GM18499 (cell line): ENCODE measurements around the gene PANX3.

Experiments used
- ATAC-seq: cut with Tn5 transposase; IDR thresholded peaks from one replicate; pipeline ENCODE4 v1.9.1; 2021; ENCODE audit warnings: moderate number of reproducible peaks; ENCODE audit not compliant: insufficient read depth, unreplicated experiment

The PANX3 gene

GRCh38 chr11:124656774-124657630, 45.8 kb downstream of the PANX3 start:
- no peak for ATAC-seq

DNA sequence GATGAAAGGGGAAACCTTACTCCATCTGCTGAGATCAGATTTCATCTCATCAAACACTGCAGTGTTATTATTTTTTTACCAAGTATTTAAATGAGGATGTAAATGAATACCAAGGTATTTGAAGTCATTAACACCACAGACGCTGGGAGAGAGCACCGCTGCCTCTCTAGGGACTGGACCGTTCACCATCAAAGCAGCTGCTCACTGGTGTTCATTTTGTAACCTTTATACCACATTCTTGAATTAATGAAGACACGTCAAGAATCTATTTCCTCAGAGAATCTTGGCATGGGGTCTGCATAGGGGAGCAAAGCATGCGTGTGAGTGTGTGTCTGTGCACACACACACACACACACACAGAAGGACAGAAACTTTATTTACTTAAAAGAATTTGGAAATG, 46.7 kb downstream of the PANX3 start:
- ATAC-seq, result no peak

DNA sequence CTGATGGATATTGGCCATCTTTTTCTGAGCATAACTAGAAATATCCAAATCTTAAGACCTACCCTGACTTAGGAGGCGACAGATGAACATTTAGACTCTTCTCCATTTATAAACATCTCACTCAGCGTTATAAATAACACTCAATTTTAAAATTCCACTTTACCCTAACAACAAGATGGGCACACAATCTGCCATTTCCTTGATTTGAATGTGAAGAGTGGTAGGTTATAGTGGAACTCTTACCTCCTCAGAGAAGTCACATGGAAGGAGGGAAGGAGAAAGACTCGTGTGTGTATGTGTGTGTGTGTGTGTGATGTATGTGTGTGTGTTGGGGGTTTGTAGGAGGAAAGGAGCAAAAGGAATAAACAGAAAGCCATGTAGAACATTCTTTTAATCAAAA, 47.3 kb downstream of the PANX3 start:
- ATAC-seq, result no peak

DNA sequence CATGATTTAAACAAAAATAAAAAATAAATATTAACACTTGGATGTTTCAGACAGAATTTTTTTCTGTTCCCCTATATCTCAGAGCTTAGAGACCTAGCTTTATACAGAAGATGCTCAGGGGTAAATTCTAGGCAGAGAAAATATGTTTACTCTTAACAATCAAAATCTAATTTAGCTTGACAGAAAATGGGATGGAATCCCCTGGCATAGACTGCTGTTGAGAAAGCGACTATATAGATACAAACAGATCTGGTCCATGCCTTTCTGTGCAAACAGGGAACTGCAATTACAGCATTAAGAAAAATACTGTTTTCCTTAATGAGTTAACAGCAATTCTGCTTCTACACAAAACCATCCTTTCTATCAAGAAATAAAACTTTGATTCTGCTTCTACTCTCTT, 47.8 kb downstream of the PANX3 start:
- ATAC-seq, result no peak

- no peak for ATAC-seq
Measured at GRCh38 chr11:124661553-124661952, 50.3 kb downstream of the PANX3 start.

DNA sequence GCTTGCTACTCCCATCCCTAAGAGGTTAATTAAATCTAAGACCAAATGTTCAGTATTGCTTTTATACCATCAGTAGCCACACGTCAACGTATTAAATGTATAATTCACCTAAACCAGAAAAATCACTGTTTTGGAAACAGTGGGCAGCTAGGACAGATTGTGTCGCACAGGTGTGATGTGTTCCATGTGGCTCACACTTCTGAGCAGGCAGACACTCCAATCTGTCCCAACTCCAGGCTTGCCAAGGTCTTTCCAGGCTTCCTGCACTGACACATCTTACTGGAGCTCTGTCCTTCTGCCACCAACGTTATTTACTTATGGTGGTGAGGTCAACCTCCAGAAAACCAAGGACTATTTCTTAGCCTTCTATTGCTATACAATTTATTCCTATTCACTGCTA, 50.9 kb downstream of the PANX3 start:
- no peak for ATAC-seq

DNA sequence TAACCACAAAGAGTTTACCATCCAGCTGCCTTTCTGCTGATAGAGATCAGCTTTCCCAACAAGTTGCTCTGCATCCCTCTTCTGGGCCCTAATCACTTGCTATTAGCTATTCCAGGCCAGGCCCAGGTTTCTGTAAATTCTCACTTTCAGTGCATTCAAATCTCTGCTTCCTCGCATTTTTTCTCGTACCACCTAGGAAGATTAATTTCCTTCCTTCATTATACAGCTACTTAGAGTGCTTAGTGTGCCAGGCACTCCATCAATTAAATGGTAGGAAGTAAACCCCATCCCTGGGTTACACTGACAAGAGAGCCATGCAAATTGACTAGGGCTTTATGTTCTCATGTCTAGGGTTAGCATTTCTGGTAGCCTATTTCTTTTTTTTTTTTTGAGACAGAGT, 52.6 kb downstream of the PANX3 start:
- no peak for ATAC-seq

DNA sequence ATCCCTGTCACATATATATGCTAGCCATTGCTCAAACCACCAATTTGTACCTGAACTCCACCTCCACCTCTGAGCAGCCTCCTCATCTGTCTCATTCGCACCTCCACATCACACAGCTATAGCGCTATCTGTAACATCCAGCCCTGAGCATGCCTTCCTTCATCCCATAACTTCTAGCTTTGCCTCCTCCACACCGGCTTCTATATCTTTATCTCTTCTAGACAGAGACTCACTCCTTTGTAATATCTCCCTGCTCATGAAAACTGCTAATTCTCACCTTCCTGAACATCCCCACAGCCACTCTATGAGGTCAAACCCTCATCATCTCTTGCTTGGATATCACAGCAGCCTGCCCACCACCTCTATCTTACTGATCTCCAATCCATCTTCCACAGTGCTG, 56.4 kb downstream of the PANX3 start:
- no peak for ATAC-seq

DNA sequence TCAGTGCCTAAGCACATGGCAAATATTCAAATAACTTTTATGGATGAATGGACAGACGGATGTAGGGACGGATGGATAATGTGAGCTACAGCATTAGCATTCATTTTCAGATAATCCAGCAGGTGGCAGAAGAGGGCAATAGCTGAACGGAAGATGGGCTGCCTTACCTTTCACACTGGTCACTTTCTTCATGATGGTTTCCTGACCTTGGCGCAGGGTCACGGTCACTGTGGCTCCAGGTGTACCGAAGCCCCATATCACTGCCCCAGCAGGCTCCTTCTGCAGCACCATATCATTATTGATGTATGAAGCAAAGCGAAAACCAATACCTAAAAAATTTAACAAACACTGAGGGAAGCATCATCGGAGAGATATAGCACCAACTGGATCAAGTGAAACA, 58.0 kb downstream of the PANX3 start:
- ATAC-seq, result no peak
